ENCODE measurements around the gene MTHFSD. TPM values are rescaled to one million over a fixed set of nuclear protein-coding genes. Genes with fewer than 3 reads are reported as not detected.

The MTHFSD gene
- total RNA-seq, 2 experiments from 2014 or later: 28.7 to 29.1 TPM

DNA sequence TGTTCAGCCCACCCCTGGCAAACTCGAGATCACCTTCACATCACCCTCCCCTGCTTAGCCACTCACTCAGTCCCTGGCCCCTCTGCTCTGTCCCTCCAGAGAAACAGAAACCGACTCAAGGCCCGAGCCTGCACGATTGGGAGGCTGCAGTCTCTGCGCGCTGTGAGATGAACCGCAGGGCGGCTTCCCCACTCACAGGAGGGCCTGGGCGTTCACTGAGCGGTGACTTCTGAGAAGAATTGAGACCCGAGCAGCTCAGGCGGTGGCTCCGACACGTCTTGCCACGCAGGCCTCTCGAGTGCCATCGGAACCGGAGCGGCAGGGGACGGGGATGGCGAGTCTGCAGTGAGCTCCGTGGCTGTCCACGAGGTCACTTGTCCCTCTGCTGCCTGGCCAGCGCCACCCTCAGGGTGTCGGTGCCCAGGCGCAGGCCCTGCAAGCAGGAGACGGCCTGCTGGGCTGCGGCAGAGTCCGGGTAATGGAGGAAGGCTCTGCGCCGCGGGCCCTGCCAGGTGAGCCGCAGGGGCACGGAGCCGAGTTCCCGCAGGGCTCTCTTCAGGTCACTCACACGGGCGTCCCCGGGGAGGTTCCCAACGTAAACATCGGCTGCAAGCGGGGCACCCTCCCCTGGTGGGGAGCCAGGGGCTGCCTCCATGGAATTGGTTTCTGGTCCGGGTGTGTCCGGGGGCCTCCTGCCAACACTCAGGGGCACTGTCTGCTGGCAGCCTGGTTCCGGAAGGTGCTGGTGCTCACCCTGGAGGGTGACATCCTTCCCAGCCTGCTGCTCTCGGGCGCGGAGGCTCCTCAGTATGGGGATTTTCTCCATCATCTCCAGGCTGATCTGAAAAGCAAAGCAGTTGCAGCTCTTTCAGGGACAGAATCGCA, 23.2 kb downstream of the MTHFSD start:
- Mint-ChIP-seq H3K4me3 (no peak overlapping the region), H3K27ac (no peak overlapping the region), H3K27me3 (no peaks in the 10 kb centered on the region), H3K36me3 (ENCODE audit: low read depth) (peaks cover 6% of the 10 kb centered on the region), H3K9me3 (no peaks in the 10 kb centered on the region), H3K4me1 (no peaks in the 10 kb centered on the region)
- ChIA-PET CTCF (interaction anchor here (1.0 kb wide), 1 partner anchor 9 kb away, joined by 3 read pairs; no protein-coding TSS in a partner anchor), POLR2A (no interaction called here)
- DNase-seq: no peak

DNA sequence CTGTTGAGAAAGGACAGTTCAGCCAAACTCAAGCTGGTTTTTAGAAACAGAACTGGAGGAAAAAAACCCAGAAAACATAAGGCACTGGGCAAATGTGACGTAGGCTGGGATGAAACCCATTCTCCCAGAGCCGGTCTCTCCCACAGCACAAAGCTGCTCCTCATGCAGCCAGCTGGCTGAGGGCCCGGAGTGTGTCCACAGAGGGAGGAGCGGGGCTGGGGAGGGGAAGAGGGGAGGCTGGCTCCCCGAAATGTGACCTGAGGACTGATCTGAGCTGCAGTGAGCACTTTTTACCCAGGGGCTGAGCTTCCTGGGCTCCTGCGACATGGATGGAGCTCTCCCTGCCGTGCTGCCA, 23.9 kb downstream of the MTHFSD start:
- no peaks in the 10 kb centered on the region for H3K4me1 Mint-ChIP-seq
- no peaks in the 10 kb centered on the region for H3K27me3 Mint-ChIP-seq
- ChIA-PET CTCF (no interaction called here), POLR2A (no interaction called here)
- no peaks in the 10 kb centered on the region for H3K9me3 Mint-ChIP-seq
- no peak overlapping the region for H3K27ac Mint-ChIP-seq
- H3K4me3 Mint-ChIP-seq: no peak overlapping the region
- DNase-seq: no peak
- H3K36me3 Mint-ChIP-seq (ENCODE audit: low read depth): peaks cover 4% of the 10 kb centered on the region

DNA sequence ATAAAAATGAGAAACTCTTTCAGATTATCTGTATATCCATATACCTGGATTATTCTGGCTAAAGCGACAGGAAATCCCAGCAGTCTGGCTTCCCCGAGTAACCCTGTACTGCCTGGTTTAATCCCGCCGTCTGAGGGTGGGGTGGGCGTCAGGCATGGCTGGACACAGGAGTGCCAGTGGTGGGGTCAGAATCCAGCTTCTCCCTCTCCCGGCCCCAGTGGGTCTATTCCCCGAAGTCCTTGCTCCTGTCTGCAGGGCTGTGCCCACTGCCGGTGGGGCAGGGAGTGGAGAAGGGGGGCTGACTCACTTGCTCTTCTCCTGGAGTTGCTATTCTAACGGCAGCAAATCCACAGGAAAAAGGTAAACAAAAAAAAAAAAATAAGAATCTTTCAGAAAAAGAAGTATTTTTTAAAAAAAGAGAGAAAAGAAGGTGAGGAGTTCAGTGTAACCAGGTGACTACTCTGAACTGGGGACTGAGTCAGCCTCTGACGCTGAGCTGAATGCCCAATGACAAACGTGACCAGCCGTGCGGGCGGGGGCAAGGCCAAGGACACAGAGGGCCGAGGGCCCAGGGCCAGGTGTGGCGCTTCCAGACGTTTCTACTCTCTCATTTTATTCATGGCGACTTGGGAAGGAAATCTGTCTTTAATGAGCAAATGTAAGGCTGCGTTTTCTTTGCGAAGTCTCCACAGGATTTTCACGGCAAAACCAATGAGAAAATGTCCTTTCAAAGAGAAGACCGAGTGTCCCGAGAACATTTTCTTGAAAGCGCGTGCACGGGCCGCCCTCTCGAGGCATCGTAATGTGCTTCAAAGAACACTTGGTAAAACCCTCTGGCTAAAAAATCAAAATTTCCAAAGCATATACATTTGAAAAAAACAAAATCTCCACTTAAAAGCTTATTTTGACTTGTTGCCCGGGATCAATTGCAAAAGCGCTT, 24.5 kb downstream of the MTHFSD start:
- peaks cover 2% of the 10 kb centered on the region for H3K36me3 Mint-ChIP-seq (ENCODE audit: low read depth)
- ChIA-PET CTCF (no interaction called here), POLR2A (no interaction called here)
- H3K27ac Mint-ChIP-seq: no peak overlapping the region
- no peak for DNase-seq
- H3K27me3 Mint-ChIP-seq: no peaks in the 10 kb centered on the region
- H3K9me3 Mint-ChIP-seq: no peaks in the 10 kb centered on the region
- no peak overlapping the region for H3K4me3 Mint-ChIP-seq
- no peaks in the 10 kb centered on the region for H3K4me1 Mint-ChIP-seq

DNA sequence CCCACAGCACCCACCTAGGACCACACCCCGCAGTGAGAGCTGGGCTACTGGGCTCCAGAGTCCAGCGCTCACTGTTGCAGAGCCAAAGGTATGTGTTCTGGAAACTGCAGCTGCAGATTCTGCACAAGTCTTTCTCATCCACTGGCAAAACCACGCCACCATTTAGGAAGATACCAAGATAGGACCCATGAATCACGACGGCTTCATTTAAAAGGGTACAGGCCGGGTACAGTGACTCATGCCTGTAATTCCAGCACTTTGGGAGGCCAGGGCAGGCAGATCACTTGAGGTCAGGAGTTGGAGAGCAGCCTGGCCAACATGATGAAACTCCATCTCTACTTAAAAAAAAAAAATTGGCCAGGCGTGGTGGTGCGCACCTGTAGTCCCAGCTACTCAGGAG, 25.9 kb downstream of the MTHFSD start:
- Mint-ChIP-seq H3K27me3 (no peaks in the 10 kb centered on the region), H3K27ac (no peak overlapping the region), H3K36me3 (ENCODE audit: low read depth) (peaks cover 2% of the 10 kb centered on the region), H3K9me3 (no peaks in the 10 kb centered on the region), H3K4me1 (no peaks in the 10 kb centered on the region), H3K4me3 (no peak overlapping the region)
- no peak for DNase-seq
- CTCF ChIA-PET: interaction anchor here (0.6 kb wide), 1 partner anchor 9 kb away, joined by 3 read pairs; no protein-coding TSS in a partner anchor
- POLR2A ChIA-PET: no interaction called here

DNA sequence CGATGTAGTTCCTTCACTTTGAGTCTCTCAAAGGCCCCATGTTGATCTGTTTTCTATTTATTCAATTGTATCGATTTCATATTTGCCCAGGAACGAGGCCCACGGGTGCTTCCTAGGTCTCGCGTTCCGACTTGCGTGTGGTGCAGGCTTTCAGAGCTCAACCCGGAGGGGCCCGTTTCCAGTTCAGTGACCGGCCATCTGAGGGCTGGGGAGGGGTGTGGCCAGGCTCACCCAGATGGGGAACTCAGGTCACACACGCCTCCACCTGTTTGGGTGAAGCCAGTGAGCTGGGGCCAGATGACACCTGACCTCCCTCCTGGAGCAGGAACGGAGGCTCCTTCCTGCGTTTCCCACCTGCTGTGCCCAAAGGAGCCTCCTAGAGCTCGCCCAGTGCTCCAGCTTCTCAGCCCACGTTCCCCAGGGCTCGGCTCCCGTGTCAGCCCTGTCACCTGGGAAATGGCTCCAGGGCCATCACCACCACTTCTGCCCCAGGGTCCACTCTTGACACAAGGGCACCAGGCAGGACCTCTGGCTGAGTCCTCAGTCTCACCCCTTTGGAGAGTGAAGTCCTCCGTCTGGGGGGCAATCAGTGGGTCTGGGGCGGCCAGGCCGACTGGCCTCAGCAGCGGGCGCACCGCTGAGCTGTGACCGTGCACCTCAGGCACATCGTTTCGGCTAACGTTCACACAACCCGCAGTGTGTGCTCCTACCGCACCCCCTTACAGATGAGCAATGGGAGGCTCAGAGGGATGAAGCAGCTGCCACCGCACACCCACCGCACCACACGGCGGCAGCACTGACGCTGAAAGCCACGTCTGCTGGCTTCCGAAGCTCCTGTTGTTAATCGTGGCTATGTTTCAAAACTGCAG, 26.7 kb downstream of the MTHFSD start:
- Mint-ChIP-seq H3K27me3 (no peaks in the 10 kb centered on the region), H3K4me3 (no peak overlapping the region), H3K4me1 (no peaks in the 10 kb centered on the region), H3K9me3 (no peaks in the 10 kb centered on the region), H3K27ac (no peak overlapping the region), H3K36me3 (ENCODE audit: low read depth) (peaks cover 2% of the 10 kb centered on the region)
- CTCF ChIA-PET: no interaction called here
- POLR2A ChIA-PET: no interaction called here
- DNase-seq: no peak

DNA sequence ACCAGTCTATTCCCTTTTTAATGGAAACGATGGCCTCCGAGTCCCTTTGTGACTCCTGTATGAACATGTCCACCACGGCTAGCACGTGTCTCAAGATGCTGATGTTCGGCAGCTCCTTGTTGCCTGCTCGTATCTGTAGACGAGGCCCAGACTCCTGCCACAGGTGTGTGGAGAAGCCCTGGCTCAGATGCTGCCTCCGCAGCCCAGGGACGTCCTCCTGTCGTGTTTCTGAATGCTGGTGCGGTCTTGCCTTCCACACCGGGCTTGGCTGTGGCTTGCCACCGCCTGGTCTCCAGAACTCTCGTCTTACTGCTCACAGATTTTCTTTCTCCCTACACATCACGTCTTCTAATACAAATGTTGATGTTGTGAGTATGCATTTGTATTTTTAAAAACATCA, 27.7 kb downstream of the MTHFSD start:
- H3K4me1 Mint-ChIP-seq: no peaks in the 10 kb centered on the region
- no peak overlapping the region for H3K4me3 Mint-ChIP-seq
- no peak overlapping the region for H3K27ac Mint-ChIP-seq
- ChIA-PET CTCF (interaction anchor here (1.4 kb wide), 1 partner anchor 10 kb away, joined by 4 read pairs; no protein-coding TSS in a partner anchor), POLR2A (no interaction called here)
- H3K27me3 Mint-ChIP-seq: no peaks in the 10 kb centered on the region
- no peak for DNase-seq
- H3K36me3 Mint-ChIP-seq (ENCODE audit: low read depth): peaks cover 2% of the 10 kb centered on the region
- H3K9me3 Mint-ChIP-seq: no peaks in the 10 kb centered on the region

DNA sequence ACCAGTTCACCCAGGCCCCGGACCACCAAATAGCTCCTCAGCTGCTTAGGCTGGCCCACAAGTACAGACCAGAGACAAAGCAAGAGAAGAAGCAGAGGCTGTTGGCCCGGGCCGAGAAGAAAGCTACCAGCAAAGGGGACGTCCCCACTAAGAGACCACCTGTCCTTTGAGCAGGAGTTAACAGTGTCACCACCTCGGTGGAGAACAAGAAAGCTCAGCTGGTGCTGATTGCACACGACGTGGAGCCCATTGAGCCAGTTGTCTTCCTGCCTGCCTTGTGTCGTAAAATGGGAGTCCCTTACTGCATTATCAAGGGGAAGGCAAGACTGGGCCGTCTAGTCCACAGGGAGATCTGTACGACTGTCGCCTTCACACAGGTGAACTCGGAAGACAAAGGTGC, 29.3 kb downstream of the MTHFSD start:
- no peak overlapping the region for H3K4me3 Mint-ChIP-seq
- no peaks in the 10 kb centered on the region for H3K4me1 Mint-ChIP-seq
- CTCF ChIA-PET: interaction anchor here (1.4 kb wide), 1 partner anchor 8 kb away, joined by 4 read pairs; no protein-coding TSS in a partner anchor
- H3K27me3 Mint-ChIP-seq: no peaks in the 10 kb centered on the region
- no peak for DNase-seq
- no peaks in the 10 kb centered on the region for H3K9me3 Mint-ChIP-seq
- peaks cover 2% of the 10 kb centered on the region for H3K36me3 Mint-ChIP-seq (ENCODE audit: low read depth)
- no peak overlapping the region for H3K27ac Mint-ChIP-seq
- POLR2A ChIA-PET: no interaction called here

DNA sequence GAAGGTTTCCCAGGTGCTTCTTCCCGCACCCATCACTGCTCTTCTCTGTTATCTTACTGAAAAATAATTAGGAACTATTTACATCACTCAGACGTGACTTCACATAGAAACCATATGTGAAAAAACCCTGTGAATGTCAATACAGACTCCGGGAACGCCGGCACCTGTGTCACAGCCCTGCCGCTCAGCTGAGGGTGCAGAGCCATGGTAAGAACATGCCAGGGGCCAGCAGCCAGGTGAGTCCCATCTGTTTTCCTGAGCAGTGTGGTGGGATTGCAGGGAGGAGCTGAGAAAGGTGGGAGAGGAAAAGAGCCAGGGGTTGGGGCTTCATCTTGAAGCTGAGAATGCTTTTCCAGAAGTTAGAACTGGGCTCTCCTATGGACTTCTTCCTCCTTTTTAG, 31.0 kb downstream of the MTHFSD start:
- no peaks in the 10 kb centered on the region for H3K4me1 Mint-ChIP-seq
- H3K27me3 Mint-ChIP-seq: peaks cover 7% of the 10 kb centered on the region
- POLR2A ChIA-PET: no interaction called here
- H3K27ac Mint-ChIP-seq: no peak overlapping the region
- no peak for DNase-seq
- no peak overlapping the region for H3K4me3 Mint-ChIP-seq
- CTCF ChIA-PET: no interaction called here
- no peaks in the 10 kb centered on the region for H3K36me3 Mint-ChIP-seq (ENCODE audit: low read depth)
- no peaks in the 10 kb centered on the region for H3K9me3 Mint-ChIP-seq

DNA sequence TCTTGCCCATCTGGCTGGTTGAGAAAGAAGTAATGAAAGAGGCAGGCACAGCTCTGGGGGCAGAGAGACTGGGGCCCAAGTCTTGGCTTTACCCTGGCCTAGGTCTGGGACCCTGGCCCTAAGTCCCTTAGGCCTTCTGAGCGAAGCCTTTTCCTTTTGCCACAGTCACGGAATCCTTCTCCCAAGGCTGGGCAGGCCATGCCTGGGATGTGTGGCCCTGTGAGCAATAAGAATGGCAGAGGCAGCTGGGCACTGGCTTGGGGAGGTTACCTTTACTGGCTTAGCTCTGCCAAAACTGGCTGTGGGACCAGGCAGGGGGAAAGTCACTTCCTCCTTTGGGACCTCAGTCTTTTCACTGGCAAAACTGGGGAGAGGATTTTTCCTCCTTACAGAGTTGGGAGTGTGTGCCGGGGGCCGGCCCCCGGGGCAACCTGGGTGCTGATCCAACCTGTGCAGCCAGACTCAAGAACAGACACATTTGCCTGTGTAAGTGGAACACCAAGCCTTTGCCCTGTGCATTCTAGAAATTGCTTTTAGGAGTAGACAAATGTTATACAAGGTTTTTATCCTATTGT, 31.8 kb downstream of the MTHFSD start:
- H3K4me3 Mint-ChIP-seq: no peak overlapping the region
- CTCF ChIA-PET: interaction anchor here (0.7 kb wide), 1 partner anchor 306 kb away, joined by 3 read pairs; no protein-coding TSS in a partner anchor
- no peaks in the 10 kb centered on the region for H3K36me3 Mint-ChIP-seq (ENCODE audit: low read depth)
- peaks cover 15% of the 10 kb centered on the region for H3K27me3 Mint-ChIP-seq
- no peaks in the 10 kb centered on the region for H3K9me3 Mint-ChIP-seq
- no peak overlapping the region for H3K27ac Mint-ChIP-seq
- DNase-seq: no peak
- no peaks in the 10 kb centered on the region for H3K4me1 Mint-ChIP-seq
- POLR2A ChIA-PET: no interaction called here

DNA sequence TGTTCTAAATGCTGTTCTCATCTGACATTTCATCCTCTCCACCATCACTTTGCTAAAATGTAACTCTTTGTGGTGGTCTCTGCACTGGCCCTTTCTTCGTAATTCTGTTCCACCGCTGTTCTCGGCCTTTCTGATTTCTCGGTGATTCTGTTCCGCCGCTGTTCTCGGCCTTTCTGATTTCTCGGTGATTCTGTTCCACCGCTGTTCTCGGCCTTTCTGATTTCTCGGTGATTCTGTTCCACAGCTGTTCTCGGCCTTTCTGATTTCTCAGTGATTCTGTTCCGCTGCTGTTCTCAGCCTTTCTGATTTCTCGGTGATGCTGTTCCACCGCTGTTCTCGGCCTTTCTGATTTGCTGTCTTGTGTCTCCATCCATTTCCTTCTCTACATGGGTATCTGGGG, 32.4 kb downstream of the MTHFSD start:
- POLR2A ChIA-PET: no interaction called here
- Mint-ChIP-seq H3K27ac (no peak overlapping the region), H3K9me3 (no peaks in the 10 kb centered on the region), H3K4me3 (no peak overlapping the region), H3K4me1 (no peaks in the 10 kb centered on the region), H3K27me3 (peaks cover 21% of the 10 kb centered on the region), H3K36me3 (ENCODE audit: low read depth) (no peaks in the 10 kb centered on the region)
- no peak for DNase-seq
- CTCF ChIA-PET: interaction anchor here (0.7 kb wide), 1 partner anchor 305 kb away, joined by 3 read pairs; no protein-coding TSS in a partner anchor

DNA sequence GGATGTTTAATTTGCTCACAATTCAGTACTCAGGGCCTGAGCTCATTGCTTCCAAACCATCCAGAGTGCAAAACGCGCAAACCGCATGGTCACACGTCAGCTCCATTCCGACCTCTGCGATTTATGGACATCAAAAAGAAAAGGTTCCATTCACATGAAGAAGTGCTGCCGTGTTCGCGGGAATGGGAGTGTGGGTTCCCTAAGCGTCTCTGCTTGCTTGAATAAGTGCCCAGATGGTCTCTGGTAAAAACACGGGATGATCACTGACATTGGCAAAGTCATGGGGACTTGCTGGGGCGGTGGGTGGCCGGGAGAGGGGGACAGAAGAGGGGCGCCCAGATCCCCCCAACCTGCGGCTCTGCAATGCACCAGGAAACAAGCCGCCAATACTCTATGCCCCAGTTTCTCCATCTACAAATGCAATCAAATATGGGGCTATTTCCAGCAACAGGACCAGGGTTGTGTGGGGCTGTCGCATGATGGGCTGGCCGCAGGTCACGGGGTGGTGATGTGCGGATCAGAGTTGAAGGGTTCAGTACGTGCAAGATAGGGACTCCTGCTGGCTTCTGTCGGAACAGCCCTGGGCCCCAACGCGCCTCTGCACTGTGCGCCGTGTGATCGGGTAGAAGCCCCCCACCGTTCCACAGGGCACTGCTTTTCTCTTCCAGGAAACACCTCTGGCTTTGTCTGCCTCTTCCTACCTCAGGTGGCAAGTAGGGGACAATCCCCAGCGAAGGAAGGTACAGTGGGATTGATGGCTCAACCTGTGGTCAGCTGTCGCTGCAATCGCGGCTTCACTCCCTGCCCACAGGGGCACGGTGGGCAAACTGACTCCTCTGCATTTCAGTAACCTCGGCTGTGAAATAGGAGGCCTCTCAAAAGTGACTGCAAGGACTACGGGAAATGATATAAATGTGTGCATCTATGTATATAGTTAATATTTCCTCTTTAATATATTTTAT, 33.5 kb downstream of the MTHFSD start:
- DNase-seq: no peak

More for the DNA sequence above, 33.5 kb downstream of the MTHFSD start:
- H3K4me1 Mint-ChIP-seq: no peaks in the 10 kb centered on the region
- POLR2A ChIA-PET: no interaction called here
- peaks cover 31% of the 10 kb centered on the region for H3K27me3 Mint-ChIP-seq
- H3K27ac Mint-ChIP-seq: no peak overlapping the region
- H3K4me3 Mint-ChIP-seq: no peak overlapping the region
- H3K9me3 Mint-ChIP-seq: no peaks in the 10 kb centered on the region
- CTCF ChIA-PET: no interaction called here
- H3K36me3 Mint-ChIP-seq (ENCODE audit: low read depth): no peaks in the 10 kb centered on the region
